CD4-positive, alpha-beta T cell treated with Interleukin-10 for 1 hour (primary cell): Measurements from ENCODE around the gene CNN2.

Source experiments
- DNase-seq: peaks from one replicate; pipeline ENCODE4 v3.0.0-alpha.2; 2020

CNN2 gene

GRCh38 chr19:1032264-1032867, 6.0 kb downstream of the CNN2 start:
- no peak for DNase-seq

DNA sequence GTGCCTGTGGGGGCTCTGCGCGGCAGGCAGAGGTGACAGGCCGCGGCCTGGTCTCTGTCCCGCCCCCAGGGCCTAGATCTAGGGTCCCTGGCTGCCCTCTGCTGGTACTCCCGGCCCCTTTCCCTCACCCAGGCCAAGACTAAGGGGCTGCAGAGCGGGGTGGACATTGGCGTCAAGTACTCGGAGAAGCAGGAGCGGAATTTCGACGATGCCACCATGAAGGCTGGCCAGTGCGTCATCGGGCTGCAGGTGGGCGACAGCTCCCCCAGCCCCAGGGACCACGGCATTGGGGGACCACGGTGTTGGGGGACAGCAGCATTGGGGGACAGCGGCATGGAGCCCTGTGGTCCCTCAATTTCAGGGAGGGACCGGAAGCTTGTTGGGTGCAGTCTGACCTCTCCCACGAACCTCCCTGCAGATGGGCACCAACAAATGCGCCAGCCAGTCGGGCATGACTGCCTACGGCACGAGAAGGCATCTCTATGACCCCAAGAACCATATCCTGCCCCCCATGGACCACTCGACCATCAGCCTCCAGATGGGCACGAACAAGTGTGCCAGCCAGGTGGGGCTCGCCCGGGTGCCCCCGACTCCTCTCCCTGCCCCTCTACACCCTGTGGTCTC, 9.7 kb downstream of the CNN2 start:
- DNase-seq = peak; percentile 39

DNA sequence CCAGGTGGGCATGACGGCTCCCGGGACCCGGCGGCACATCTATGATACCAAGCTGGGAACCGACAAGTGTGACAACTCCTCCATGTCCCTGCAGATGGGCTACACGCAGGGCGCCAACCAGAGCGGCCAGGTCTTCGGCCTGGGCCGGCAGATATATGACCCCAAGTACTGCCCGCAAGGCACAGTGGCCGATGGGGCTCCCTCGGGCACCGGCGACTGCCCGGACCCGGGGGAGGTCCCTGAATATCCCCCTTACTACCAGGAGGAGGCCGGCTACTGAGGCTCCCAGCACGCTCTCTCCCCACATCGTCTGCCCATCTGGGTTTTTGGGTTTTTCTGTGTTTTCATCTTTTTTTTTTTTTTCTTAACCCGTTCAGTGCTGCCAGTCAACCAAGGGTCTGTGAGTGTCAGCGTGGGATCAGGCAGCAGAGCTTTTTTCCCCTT, 11.2 kb downstream of the CNN2 start:
- DNase-seq = peak; percentile 30

GRCh38 chr19:1038978-1039645, 12.7 kb downstream of the CNN2 start:
- no peak for DNase-seq

DNA sequence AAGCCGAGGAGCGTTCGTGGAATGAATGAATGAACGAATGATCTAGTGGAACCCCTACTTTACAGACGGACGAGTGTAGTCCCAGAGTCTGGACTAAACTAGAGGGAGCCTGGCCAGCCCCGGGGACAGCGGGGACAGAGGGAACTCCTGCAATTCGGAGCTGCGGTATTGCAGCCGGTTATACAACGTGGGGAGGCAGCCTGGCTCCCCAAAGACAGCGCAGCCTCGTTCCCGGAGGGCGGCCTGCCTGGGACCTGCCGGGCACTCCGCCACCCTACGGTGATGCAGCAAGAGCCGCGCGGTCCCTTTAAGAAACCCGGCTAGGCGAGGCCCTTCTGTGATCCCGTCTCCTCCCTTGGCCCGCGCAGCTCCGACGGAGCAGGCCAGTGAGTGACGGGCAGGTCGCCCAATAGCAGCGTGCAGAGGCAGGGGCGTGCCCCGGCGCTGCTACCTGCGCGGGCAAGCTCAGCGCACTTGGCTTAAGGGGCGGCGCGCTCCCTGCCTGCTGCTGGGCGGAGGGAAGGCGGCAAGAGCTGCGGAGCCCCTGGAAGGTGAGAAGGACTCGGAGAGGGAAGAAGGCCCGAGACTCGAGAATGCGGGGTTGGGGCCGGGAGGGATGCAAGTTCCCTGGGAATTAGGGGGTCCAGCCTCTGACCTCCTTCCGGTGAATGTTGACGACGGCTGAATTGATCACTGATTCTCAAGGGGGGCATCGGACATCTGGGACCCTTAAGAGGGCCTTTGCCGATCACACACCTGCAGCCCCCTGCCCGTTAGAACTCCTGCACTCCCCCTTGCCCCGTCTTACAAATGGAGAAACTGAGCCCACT, 13.5 kb downstream of the CNN2 start, which contains the start of gene ABCA7:
Gene ABCA7 (plus strand): TSS at position 462 of the 830 bp plus-strand sequence. CDS start 1,255 bp downstream, outside the sequence.
- peak; percentile 99 for DNase-seq

DNA sequence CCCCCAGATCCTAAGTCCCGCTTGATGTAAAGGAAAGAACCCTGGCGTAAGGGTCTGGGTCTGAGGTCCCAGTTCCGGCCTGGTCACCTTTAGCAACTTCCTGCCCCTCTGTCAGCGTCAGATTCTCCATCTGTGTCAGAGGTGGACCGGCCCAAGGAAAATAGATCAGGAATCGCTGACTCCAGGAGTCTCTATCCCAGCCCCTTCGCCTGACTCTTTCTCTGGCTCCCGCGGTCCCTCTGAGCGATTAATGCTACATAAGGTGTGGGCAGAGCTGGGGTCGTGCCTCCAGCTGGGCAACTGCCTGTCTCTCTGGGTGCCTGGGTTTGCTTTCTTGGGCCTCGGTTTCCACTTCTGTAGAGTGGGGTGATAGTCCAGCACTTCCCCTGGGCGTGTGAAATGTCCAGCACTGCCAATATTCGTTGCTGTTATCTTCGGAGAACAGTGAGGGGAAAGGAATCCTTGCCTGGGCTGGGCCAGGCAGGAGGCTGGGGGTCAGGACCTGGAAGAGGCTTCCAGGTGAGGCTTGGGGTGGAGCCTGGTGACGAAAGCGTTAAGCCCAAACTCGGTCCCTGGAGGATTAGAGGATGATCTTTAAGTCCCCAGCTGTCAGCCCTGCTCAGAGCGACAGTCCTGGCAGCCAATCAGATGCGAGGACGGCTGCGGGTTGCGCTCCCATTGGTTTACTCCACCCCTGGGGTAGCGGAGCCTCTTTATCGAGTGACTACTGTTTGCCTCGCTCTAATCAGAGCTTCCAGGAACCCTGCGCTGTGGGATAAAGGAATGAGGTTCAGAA, 14.3 kb downstream of the CNN2 start:
- DNase-seq = peak; percentile 94

DNA sequence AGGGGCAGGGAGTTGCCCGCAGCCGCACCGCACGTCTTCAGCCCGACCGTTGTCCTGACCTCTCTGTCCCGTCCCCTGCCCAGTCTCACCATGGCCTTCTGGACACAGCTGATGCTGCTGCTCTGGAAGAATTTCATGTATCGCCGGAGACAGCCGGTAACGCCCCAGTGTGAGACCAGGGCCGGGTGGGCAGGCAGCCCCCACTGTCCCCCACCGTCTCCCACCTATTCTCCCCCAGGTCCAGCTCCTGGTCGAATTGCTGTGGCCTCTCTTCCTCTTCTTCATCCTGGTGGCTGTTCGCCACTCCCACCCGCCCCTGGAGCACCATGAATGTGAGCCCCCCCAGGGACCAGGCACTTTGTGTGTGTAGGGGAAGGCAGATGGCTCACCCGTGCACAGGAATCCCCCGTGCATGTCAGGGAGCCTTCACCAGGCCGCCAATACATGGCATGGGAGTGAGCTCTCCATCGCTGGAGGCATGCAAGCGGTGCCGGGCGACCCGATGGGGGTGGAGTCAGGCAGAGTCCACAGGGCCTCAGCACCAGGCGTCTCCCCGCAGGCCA, 14.9 kb downstream of the CNN2 start:
- no peak for DNase-seq

DNA sequence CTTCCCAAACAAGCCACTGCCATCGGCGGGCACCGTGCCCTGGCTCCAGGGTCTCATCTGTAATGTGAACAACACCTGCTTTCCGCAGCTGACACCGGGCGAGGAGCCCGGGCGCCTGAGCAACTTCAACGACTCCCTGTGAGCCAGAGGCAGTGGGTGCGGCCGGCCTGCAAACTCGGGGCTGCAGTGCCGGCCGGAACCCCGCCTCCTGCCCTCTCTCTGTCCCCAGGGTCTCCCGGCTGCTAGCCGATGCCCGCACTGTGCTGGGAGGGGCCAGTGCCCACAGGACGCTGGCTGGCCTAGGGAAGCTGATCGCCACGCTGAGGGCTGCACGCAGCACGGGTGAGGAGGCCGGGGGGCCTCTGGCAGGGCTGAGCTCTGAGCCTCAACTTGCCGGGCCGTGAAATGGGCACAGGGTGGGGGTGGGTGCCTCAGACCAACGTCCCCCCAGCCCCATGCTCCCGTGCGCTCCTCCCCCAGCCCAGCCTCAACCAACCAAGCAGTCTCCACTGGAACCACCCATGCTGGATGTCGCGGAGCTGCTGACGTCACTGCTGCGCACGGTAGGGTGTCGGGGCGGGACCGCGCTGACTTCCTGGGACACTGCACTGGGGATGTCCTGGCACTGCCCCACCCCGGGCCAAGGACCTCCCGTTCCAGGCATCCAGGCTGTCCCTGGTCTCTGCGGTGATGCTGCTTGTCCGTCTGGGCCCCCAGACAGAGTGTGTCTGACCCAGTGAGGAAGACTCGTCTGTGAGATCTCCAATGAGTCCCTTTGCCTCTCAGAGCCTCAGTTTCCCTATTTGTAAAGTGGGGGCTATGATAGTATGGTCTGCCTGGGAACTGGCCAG, 15.7 kb downstream of the CNN2 start:
- no peak for DNase-seq

DNA sequence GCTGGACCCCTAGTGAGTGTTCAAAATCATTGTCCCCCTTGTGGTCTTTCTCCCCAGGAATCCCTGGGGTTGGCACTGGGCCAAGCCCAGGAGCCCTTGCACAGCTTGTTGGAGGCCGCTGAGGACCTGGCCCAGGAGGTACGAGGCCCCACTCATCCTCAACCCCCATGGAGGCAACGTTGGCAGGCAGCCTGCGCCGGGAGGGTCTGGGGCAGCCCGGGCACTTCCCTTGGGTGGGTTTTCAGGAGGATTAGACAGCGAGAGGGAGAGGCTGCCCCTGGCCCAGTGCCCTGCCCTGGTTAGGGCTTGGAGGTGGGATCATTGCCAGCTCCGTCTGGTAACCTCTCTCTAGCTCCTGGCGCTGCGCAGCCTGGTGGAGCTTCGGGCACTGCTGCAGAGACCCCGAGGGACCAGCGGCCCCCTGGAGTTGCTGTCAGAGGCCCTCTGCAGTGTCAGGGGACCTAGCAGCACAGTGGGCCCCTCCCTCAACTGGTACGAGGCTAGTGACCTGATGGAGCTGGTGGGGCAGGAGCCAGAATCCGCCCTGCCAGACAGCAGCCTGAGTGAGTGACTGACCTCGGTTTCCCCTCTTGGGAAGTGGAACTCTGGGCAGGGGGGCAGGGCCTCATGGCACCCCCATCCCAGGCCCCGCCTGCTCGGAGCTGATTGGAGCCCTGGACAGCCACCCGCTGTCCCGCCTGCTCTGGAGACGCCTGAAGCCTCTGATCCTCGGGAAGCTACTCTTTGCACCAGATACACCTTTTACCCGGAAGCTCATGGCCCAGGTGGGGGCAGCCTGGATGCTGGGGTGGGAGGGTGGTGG, 16.5 kb downstream of the CNN2 start:
- DNase-seq = no peak

- DNase-seq = peak; percentile 83
These were observed 18.8 kb downstream of the CNN2 start for GRCh38 chr19:1045247-1045603.

DNA sequence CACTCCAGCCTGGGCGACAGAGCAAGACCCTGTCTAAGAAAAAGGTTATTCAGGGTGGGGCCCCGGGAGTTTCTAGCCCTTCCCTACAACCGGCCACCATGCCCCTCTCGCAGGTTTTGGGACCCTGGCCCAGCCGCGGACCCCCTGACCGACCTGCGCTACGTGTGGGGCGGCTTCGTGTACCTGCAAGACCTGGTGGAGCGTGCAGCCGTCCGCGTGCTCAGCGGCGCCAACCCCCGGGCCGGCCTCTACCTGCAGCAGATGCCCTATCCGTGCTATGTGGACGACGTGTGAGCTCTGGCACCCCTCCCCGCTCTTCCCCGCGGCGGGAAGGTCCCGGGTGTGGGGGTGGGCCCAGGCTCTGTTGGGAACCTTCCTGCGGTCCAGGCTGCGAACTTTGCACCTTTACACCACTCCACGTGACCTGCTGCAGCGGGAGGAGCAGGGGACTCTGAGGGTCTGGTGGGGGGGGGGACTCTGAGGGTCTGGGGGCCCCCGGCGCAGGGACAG, 19.8 kb downstream of the CNN2 start:
- no peak for DNase-seq

DNA sequence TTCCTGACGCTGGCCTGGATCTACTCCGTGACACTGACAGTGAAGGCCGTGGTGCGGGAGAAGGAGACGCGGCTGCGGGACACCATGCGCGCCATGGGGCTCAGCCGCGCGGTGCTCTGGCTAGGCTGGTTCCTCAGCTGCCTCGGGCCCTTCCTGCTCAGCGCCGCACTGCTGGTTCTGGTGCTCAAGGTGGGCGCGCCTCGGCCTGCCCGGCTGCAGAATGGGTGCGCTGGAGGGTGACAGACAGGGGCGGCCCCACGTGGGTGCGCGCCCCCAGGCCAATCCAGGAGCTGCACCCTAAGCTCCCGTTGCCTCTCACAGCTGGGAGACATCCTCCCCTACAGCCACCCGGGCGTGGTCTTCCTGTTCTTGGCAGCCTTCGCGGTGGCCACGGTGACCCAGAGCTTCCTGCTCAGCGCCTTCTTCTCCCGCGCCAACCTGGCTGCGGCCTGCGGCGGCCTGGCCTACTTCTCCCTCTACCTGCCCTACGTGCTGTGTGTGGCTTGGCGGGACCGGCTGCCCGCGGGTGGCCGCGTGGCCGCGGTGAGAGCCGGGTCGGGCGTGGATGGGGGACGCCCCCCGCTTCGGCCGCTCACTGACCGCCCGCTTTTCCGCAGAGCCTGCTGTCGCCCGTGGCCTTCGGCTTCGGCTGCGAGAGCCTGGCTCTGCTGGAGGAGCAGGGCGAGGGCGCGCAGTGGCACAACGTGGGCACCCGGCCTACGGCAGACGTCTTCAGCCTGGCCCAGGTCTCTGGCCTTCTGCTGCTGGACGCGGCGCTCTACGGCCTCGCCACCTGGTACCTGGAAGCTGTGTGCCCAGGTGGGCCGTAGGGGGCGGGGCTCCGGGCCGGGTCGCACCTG, 20.7 kb downstream of the CNN2 start:
- DNase-seq = no peak

DNA sequence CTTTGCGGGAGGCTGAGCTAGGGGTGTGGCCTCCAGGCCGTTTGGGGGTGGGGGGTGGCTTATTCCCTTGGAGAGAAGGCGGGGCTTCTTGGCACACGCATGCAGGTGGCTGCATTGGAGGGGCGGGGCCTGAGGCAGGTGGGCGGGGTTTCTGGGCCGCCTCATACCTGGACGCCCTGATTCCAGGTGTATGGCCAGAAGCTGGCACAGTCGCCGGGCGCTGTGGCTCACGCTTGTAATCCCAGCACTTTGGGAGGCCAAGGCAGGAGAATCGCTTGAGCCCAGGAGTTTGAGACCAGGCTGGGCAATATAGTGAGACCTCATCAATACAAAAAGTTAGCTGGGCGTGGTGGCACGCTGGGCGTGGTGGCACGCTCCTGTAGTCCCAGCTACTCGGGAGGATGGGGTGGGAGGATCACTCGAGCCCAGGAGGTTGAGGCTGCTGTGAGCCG, 21.3 kb downstream of the CNN2 start:
- no peak for DNase-seq

DNA sequence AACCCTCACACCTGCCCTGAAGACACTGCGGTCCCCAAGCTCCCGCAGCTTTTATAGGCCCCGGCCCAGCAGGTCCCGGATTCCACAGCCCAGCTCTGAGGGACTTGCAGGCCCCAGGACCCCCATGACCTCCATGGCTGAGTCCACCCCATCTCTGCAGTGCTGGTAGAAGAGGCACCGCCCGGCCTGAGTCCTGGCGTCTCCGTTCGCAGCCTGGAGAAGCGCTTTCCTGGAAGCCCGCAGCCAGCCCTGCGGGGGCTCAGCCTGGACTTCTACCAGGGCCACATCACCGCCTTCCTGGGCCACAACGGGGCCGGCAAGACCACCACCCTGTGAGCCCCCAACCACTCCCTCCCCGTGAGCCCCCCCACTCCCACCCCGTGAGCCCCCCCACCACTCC, 22.7 kb downstream of the CNN2 start:
- no peak for DNase-seq

DNA sequence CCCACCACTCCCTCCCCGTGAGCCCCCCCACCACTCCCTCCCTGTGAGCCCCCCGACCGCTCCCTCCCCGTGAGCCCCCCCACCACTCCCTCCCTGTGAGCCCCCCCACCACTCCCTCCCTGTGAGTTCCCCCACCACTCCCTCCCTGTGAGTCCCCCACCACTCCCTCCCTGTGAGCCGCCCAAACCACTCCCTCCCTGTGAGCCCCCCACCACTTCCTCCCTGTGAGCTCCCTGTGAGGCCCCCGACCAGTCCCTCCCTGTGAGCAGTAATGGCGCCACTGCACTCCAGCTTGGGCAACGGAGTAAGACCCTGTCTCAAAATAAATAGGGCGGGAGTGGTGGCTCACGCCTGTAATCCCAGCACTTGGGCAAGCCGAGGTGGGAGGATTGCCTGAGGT, 23.4 kb downstream of the CNN2 start:
- DNase-seq = no peak

- no peak for DNase-seq
These were observed 24.8 kb downstream of the CNN2 start for GRCh38 chr19:1050989-1051788.

GRCh38 chr19:1051791-1052190, 25.4 kb downstream of the CNN2 start:
- no peak for DNase-seq

DNA sequence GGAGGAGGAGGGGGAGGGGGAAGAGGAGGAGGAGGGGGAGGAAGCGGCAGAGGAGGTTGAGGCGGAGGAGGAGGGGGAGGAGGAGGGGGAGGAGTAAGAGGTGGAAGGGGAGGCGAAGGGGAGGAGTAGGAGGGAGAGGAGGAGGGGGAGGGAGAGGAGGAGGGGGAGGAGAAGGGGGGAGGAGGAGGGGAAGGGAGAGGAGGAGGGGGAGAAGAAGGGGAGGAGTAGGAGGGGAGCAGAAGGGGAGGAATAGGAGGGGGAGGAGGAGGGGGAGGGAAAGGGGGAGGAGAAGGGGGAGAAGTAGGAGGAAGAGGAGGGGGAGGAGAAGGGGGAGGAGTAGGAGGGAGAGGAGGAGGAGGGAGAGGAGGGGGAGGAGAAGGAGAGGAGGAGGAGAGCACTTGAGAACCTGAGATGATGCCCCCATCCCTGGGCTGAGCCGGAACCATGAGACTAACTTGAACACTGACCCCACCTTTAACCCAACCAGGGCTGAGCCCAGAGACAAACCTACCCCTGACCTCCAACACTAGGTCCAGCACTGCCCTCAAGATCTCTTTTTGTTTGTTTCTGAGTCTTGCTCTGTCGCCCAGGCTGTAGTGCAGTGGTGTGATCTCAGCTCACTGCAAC, 26.1 kb downstream of the CNN2 start:
- no peak for DNase-seq
